ENCODE data around the gene C20orf202.
A peak's percentile ranks its signal among the peaks of the same experiment; 100 is the strongest.
"Not testable (repeated sequence)": the region's sequence is repeated elsewhere in the genome, so short reads cannot be mapped to it uniquely, and the experiment has no call there.

C20orf202 gene

GRCh38 chr20:1209447-1210387 lies 6.5 kb downstream of the C20orf202 start:
- DNase-seq (ENCODE audit: low read depth): no peak

- DNase-seq (ENCODE audit: low read depth): no peak
Measured at GRCh38 chr20:1210501-1210900, 7.2 kb downstream of the C20orf202 start.

GRCh38 chr20:1212023-1212422 lies 8.8 kb downstream of the C20orf202 start:
- no peak for DNase-seq (ENCODE audit: low read depth)

- peak; percentile 24 for DNase-seq (ENCODE audit: low read depth)
Measured at GRCh38 chr20:1212607-1213396, 9.5 kb downstream of the C20orf202 start.

GRCh38 chr20:1214838-1215261 lies 11.6 kb downstream of the C20orf202 start:
- DNase-seq (ENCODE audit: low read depth): no peak

GRCh38 chr20:1215386-1216170 lies 12.3 kb downstream of the C20orf202 start:
- DNase-seq (ENCODE audit: low read depth): no peak

- not testable (repeated sequence) for DNase-seq (ENCODE audit: low read depth)
Measured at GRCh38 chr20:1216527-1217427, 13.5 kb downstream of the C20orf202 start.

- DNase-seq (ENCODE audit: low read depth): not testable (repeated sequence)
Measured at GRCh38 chr20:1222750-1223149, 19.5 kb downstream of the C20orf202 start.

GRCh38 chr20:1224205-1224890 lies 21.1 kb downstream of the C20orf202 start:
- DNase-seq (ENCODE audit: low read depth): no peak

- DNase-seq (ENCODE audit: low read depth): no peak
Measured at GRCh38 chr20:1225263-1225782, 22.1 kb downstream of the C20orf202 start.

- DNase-seq (ENCODE audit: low read depth): peak; percentile 54
Measured at GRCh38 chr20:1225783-1226654, 22.8 kb downstream of the C20orf202 start, which contains the start of gene RAD21L1. TSS of gene RAD21L1 (plus strand) at chr20:1226044. CDS start at chr20:1228454, 2,410 bp downstream.

GRCh38 chr20:1229541-1229940 lies 26.3 kb downstream of the C20orf202 start:
- no peak for DNase-seq (ENCODE audit: low read depth)

GRCh38 chr20:1232286-1233111 lies 29.2 kb downstream of the C20orf202 start:
- DNase-seq (ENCODE audit: low read depth): no peak

GRCh38 chr20:1240549-1240948 lies 37.3 kb downstream of the C20orf202 start:
- no peak for DNase-seq (ENCODE audit: low read depth)

GRCh38 chr20:1241456-1241855 lies 38.2 kb downstream of the C20orf202 start:
- no peak for DNase-seq (ENCODE audit: low read depth)

GRCh38 chr20:1242099-1242498 lies 38.8 kb downstream of the C20orf202 start:
- DNase-seq (ENCODE audit: low read depth): no peak

GRCh38 chr20:1242530-1242929 lies 39.3 kb downstream of the C20orf202 start:
- DNase-seq (ENCODE audit: low read depth): no peak

GRCh38 chr20:1245578-1245977 lies 42.3 kb downstream of the C20orf202 start:
- no peak for DNase-seq (ENCODE audit: low read depth)
